LHCN-M2 (cell line): ENCODE measurements around the gene RRP15. TPM values are rescaled to one million over a fixed set of nuclear protein-coding genes. Genes with fewer than 3 reads are reported as not detected.

ENCODE experiments used
- DNase-seq: peaks from one replicate; pipeline ENCODE4 v3.0.0-alpha.2; 2012; ENCODE audit warnings: low read depth
- total RNA-seq: library from RNA; depleted of rRNA; stranded (reverse); fragments of >200 nt; gene quantifications from 2 replicates; pipeline ENCODE4 v1.2.3, GENCODE V29; 2014

Gene RRP15
- total RNA-seq, 1 experiment from 2014 or later = 8.2 TPM

GRCh38 chr1:218361298-218362065, 76.4 kb downstream of the RRP15 start:
- peak; percentile 66 for DNase-seq

DNA sequence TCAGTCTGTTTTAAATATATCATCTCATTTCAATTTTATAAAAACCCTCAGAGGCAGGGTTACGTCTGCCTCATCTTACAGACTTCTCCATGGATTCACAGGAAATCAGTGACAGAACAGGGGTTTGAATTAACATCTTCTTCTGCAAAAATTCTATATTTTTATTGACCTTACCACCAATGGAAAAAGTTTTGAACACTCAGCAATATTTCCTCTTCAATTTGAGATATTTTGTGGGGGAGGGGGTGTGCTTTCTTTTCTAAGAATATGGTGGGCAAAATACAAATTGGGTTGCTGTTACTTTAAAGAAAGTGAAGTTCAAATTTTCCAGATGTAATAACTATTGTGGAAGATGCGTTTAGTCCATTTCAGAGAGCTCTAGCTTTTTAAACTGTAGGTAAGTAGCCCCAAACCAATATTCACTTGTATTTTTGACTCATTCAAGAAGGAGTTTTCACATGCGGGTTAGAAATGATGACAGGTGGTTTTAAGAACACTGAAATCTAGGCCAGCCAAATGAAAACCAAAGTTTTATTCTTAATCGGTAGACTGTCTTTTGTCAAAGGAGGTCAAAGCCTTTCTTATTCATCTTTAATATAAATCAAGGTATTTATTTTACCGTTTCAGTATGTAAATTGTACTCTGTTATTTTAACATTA, 77.5 kb downstream of the RRP15 start:
- no peak for DNase-seq

GRCh38 chr1:218363141-218363540, 78.0 kb downstream of the RRP15 start:
- no peak for DNase-seq

- DNase-seq = no peak
Measured at GRCh38 chr1:218364028-218364710, 79.1 kb downstream of the RRP15 start.

GRCh38 chr1:218365226-218365999, 80.3 kb downstream of the RRP15 start:
- no peak for DNase-seq

- peak; percentile 48 for DNase-seq
Measured at GRCh38 chr1:218366322-218367052, 81.4 kb downstream of the RRP15 start.

- no peak for DNase-seq
Measured at GRCh38 chr1:218367118-218367517, 82.0 kb downstream of the RRP15 start.

DNA sequence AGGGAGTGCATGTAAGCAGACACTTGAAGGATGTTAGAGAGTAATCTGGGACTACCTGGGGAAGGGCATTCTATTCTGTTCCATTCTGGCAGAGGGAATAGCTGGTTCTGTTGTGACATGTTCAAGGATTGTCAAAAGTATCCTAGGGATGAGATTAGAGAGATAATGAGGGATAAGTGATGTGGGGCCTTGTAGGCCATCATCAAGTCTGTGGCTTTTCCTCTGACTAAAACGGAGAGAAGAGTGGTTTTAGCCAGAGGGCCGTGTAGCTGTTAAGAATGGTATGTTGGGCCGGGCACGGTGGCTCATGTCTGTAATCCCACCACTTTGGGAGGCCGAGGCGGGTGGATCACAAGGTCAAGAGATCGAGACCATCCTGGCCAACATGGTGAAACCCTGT, 83.6 kb downstream of the RRP15 start:
- DNase-seq = no peak

GRCh38 chr1:218369688-218370511, 84.8 kb downstream of the RRP15 start:
- peak; percentile 72 for DNase-seq

GRCh38 chr1:218371927-218372672, 87.0 kb downstream of the RRP15 start:
- peak; percentile 49 for DNase-seq

- DNase-seq = no peak
Measured at GRCh38 chr1:218374401-218375353, 89.6 kb downstream of the RRP15 start.

- no peak for DNase-seq
Measured at GRCh38 chr1:218376722-218377121, 91.6 kb downstream of the RRP15 start.

- peak; percentile 89 for DNase-seq
Measured at GRCh38 chr1:218377143-218377660, 92.1 kb downstream of the RRP15 start.

DNA sequence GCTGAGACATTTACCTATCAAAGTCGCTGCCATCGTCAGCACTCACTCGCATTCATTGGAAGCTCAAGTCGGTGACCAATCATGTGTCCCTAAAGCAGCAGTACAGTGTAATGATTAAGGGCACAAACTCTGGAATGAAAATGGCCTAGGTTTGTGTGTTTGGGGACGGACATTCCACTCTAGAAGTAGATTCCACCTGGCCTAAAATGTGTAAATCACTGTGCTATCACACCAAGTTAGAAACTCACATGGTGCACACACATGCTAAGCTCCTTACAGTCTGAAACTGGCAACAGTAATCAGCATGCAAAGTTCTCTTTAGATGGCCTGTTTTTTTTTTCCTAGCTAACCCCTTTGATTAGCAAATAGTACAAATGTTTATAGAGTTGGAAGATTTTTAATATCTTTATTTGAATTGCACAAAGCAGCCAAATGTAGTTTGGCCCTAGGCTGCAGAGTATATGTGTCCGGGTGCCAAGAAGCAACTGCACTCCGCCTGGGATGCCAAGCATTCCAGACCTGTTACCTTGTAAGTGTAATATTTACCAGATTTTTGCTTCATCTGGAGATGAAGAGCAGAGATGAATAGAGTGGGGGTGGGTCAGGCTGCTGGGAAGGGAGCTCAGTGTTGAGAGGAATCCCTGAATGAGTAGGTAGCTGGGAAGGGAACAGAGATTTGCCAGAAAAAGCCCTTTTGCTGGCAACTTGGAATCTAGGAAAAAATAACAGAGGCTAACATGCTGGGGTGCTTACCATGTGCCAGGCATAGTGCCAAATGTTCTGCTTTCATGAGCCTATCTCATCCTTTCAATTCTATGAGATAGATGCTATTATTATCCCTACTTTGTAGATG, 95.3 kb downstream of the RRP15 start:
- DNase-seq = peak; percentile 33

DNA sequence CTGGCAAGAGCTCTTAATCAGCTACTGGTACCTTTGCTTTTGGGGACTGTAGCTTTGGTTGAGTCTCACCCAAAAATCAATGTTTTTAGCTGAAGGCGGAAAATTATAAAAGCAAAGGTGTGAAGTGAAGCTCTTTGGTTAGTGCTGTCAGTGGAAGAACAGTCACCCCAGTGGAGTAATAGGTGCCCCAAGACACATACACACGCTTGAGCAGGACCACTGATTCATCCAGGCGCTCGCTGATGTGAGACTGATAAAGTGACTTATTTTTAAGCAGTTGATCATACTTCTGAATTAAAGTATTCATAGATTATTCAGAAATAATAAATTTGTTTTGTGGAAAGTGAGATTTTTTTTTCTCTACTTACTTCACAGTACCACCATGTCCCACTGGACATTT, 97.2 kb downstream of the RRP15 start:
- no peak for DNase-seq

DNA sequence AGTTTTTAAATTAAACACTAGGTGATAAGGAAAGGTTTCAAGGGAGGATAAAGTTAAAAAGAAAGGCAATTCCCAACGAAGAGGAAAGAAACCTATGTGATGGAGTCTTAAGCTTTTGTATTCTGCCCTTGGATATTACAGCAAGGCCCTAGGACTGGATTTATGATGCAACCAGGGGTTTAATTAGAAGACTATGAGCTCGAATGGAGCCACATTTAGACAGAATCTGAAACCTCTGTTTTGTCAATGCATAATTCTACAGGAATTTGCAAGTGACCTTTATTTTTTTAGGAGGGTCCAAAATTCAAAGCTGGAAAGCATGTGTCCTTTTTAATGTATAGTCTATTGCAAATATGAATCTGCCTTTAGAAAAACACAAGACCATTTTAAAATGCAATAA, 98.0 kb downstream of the RRP15 start:
- no peak for DNase-seq

DNA sequence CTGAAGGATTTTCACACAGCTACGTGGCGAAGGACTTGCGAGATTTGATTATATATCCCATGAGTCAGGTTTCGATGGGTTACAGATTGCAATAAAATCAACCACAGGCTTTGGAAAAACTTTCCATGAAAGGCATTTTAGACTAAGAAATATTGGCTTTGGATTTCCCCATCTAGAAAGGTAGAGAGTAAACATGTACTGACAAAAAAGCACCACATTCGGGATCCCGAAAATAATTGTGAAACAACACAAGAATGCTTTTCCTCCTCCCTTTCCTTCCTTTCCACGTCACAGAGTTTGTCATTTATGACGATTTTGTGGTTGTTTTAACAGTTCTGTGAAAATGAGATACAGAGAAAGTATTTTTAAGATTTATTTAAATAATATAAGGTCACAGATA, 98.6 kb downstream of the RRP15 start:
- DNase-seq = no peak
